Measurements from ENCODE around the gene AHCY.
"Not testable (repeated sequence)": the region's sequence is repeated elsewhere in the genome, so short reads cannot be mapped to it uniquely, and the experiment has no call there.

The AHCY gene

GRCh38 chr20:34345402-34345736 lies 42.2 kb upstream of the AHCY start:
- Histone ChIP-seq H2BK15ac (replicated peaks; ENCODE audit: low read depth) (no peak overlapping the region), H3K4me1 (ENCODE audit: control insufficient read depth, low read depth, low read length) (peaks cover 2% of the 10 kb centered on the region), H3K4me3 (ENCODE audit: low read length) (no peak overlapping the region), H3K23ac (ENCODE audit: low read length) (no peak overlapping the region), H4K5ac (ENCODE audit: low read length) (no peak overlapping the region), H3K27me3 (ENCODE audit: insufficient read depth, low read length, poor library complexity) (no peaks in the 10 kb centered on the region), H3K4ac (ENCODE audit: low read depth, low read length) (no peak overlapping the region), H3K4me2 (ENCODE audit: low read length) (no peak overlapping the region), H3K56ac (ENCODE audit: low read length) (no peak overlapping the region), H4K8ac (ENCODE audit: low read depth, low read length) (no peak overlapping the region), H3K27ac (ENCODE audit: low read depth, low read length) (no peak overlapping the region), H3K36me3 (ENCODE audit: control insufficient read depth, insufficient read depth, low read length) (no peaks in the 10 kb centered on the region), H3K9ac (ENCODE audit: low read length) (no peak overlapping the region), H2BK120ac (ENCODE audit: low read depth, low read length) (no peak overlapping the region), H3K18ac (ENCODE audit: low read length) (no peak overlapping the region), H2BK5ac (ENCODE audit: low read length) (no peak overlapping the region), H3K79me1 (ENCODE audit: low read length) (no peaks in the 10 kb centered on the region), H3K79me2 (ENCODE audit: control insufficient read depth, insufficient read depth, low read length) (no peaks in the 10 kb centered on the region), H2AK5ac (ENCODE audit: low read length) (no peak overlapping the region)
- no CpG with 5 or more reads among the region's 6 CpGs for WGBS (ENCODE audit: extremely low coverage, insufficient coverage, low lambda C conversion rate)
- no peak for DNase-seq

- H3K4me3 ChIP-seq (ENCODE audit: low read length) = no peak overlapping the region
- no peaks in the 10 kb centered on the region for H3K36me3 ChIP-seq (ENCODE audit: control insufficient read depth, insufficient read depth, low read length)
- no peaks in the 10 kb centered on the region for H3K79me1 ChIP-seq (ENCODE audit: low read length)
- no peak overlapping the region for H2BK120ac ChIP-seq (ENCODE audit: low read depth, low read length)
- no peak overlapping the region for H3K27ac ChIP-seq (ENCODE audit: low read depth, low read length)
- no peak overlapping the region for H4K8ac ChIP-seq (ENCODE audit: low read depth, low read length)
- H4K5ac ChIP-seq (ENCODE audit: low read length) = no peak overlapping the region
- no peak overlapping the region for H3K56ac ChIP-seq (ENCODE audit: low read length)
- H3K4me1 ChIP-seq (ENCODE audit: control insufficient read depth, low read depth, low read length) = peaks cover 2% of the 10 kb centered on the region
- H2BK15ac ChIP-seq (replicated peaks; ENCODE audit: low read depth) = no peak overlapping the region
- no peak for DNase-seq
- H2BK5ac ChIP-seq (ENCODE audit: low read length) = no peak overlapping the region
- H2AK5ac ChIP-seq (ENCODE audit: low read length) = no peak overlapping the region
- no peak overlapping the region for H3K9ac ChIP-seq (ENCODE audit: low read length)
- no peak overlapping the region for H3K4ac ChIP-seq (ENCODE audit: low read depth, low read length)
- no peak overlapping the region for H3K23ac ChIP-seq (ENCODE audit: low read length)
- H3K27me3 ChIP-seq (ENCODE audit: insufficient read depth, low read length, poor library complexity) = no peaks in the 10 kb centered on the region
- H3K4me2 ChIP-seq (ENCODE audit: low read length) = no peak overlapping the region
- H3K18ac ChIP-seq (ENCODE audit: low read length) = no peak overlapping the region
- no CpG with 5 or more reads among the region's 5 CpGs for WGBS (ENCODE audit: extremely low coverage, insufficient coverage, low lambda C conversion rate)
- H3K79me2 ChIP-seq (ENCODE audit: control insufficient read depth, insufficient read depth, low read length) = no peaks in the 10 kb centered on the region
These were observed 41.1 kb upstream of the AHCY start for GRCh38 chr20:34344238-34344637.

- Histone ChIP-seq H3K9ac (ENCODE audit: low read length) (no peak overlapping the region), H2BK15ac (replicated peaks; ENCODE audit: low read depth) (no peak overlapping the region), H2BK5ac (ENCODE audit: low read length) (no peak overlapping the region), H3K79me2 (ENCODE audit: control insufficient read depth, insufficient read depth, low read length) (no peaks in the 10 kb centered on the region), H3K18ac (ENCODE audit: low read length) (no peak overlapping the region), H3K4me1 (ENCODE audit: control insufficient read depth, low read depth, low read length) (peaks cover 2% of the 10 kb centered on the region), H3K4me2 (ENCODE audit: low read length) (no peak overlapping the region), H3K56ac (ENCODE audit: low read length) (peak overlapping the region; percentile 34), H2BK120ac (ENCODE audit: low read depth, low read length) (no peak overlapping the region), H2AK5ac (ENCODE audit: low read length) (no peak overlapping the region), H3K4ac (ENCODE audit: low read depth, low read length) (no peak overlapping the region), H3K79me1 (ENCODE audit: low read length) (no peaks in the 10 kb centered on the region), H4K5ac (ENCODE audit: low read length) (no peak overlapping the region), H4K8ac (ENCODE audit: low read depth, low read length) (no peak overlapping the region), H3K23ac (ENCODE audit: low read length) (no peak overlapping the region), H3K36me3 (ENCODE audit: control insufficient read depth, insufficient read depth, low read length) (no peaks in the 10 kb centered on the region), H3K27me3 (ENCODE audit: insufficient read depth, low read length, poor library complexity) (no peaks in the 10 kb centered on the region), H3K27ac (ENCODE audit: low read depth, low read length) (no peak overlapping the region), H3K4me3 (ENCODE audit: low read length) (no peak overlapping the region)
- peak; percentile 66 for DNase-seq
- WGBS (ENCODE audit: extremely low coverage, insufficient coverage, low lambda C conversion rate) = no CpG with 5 or more reads among the region's 10 CpGs
These were observed 40.5 kb upstream of the AHCY start for GRCh38 chr20:34343458-34344211.

GRCh38 chr20:34341199-34341598 lies 38.0 kb upstream of the AHCY start:
- H2AK5ac ChIP-seq (ENCODE audit: low read length); H4K5ac ChIP-seq (ENCODE audit: low read length); H3K79me2 ChIP-seq (ENCODE audit: control insufficient read depth, insufficient read depth, low read length); H3K27me3 ChIP-seq (ENCODE audit: insufficient read depth, low read length, poor library complexity); H2BK15ac ChIP-seq (replicated peaks; ENCODE audit: low read depth); H3K79me1 ChIP-seq (ENCODE audit: low read length); H3K4me1 ChIP-seq (ENCODE audit: control insufficient read depth, low read depth, low read length); H3K4me2 ChIP-seq (ENCODE audit: low read length); H2BK120ac ChIP-seq (ENCODE audit: low read depth, low read length); H3K27ac ChIP-seq (ENCODE audit: low read depth, low read length); H3K36me3 ChIP-seq (ENCODE audit: control insufficient read depth, insufficient read depth, low read length); H3K23ac ChIP-seq (ENCODE audit: low read length); H3K4ac ChIP-seq (ENCODE audit: low read depth, low read length); H4K8ac ChIP-seq (ENCODE audit: low read depth, low read length); H2BK5ac ChIP-seq (ENCODE audit: low read length); DNase-seq; H3K9ac ChIP-seq (ENCODE audit: low read length); H3K56ac ChIP-seq (ENCODE audit: low read length); H3K4me3 ChIP-seq (ENCODE audit: low read length); H3K18ac ChIP-seq (ENCODE audit: low read length): not testable (repeated sequence)
- WGBS (ENCODE audit: extremely low coverage, insufficient coverage, low lambda C conversion rate) = no CpG with 5 or more reads among the region's 9 CpGs

GRCh38 chr20:34340726-34341125 lies 37.6 kb upstream of the AHCY start:
- H3K27ac ChIP-seq (ENCODE audit: low read depth, low read length); H3K4me1 ChIP-seq (ENCODE audit: control insufficient read depth, low read depth, low read length); H2BK15ac ChIP-seq (replicated peaks; ENCODE audit: low read depth); H2AK5ac ChIP-seq (ENCODE audit: low read length); H3K27me3 ChIP-seq (ENCODE audit: insufficient read depth, low read length, poor library complexity); H2BK5ac ChIP-seq (ENCODE audit: low read length); H3K23ac ChIP-seq (ENCODE audit: low read length); H2BK120ac ChIP-seq (ENCODE audit: low read depth, low read length); DNase-seq; H4K8ac ChIP-seq (ENCODE audit: low read depth, low read length); H3K9ac ChIP-seq (ENCODE audit: low read length); H3K4me2 ChIP-seq (ENCODE audit: low read length); H3K18ac ChIP-seq (ENCODE audit: low read length); H3K4me3 ChIP-seq (ENCODE audit: low read length); H3K79me1 ChIP-seq (ENCODE audit: low read length); H3K4ac ChIP-seq (ENCODE audit: low read depth, low read length); H3K56ac ChIP-seq (ENCODE audit: low read length); H3K36me3 ChIP-seq (ENCODE audit: control insufficient read depth, insufficient read depth, low read length); H4K5ac ChIP-seq (ENCODE audit: low read length); H3K79me2 ChIP-seq (ENCODE audit: control insufficient read depth, insufficient read depth, low read length): not testable (repeated sequence)
- WGBS (ENCODE audit: extremely low coverage, insufficient coverage, low lambda C conversion rate) = no CpG with 5 or more reads among the region's 10 CpGs
